GM18519 (cell line): Measurements from ENCODE around the gene C14orf132.
"Not testable (repeated sequence)": the region's sequence is repeated elsewhere in the genome, so short reads cannot be mapped to it uniquely, and the experiment has no call there.

Source experiments
- ATAC-seq: cut with Tn5 transposase; IDR thresholded peaks from one replicate; pipeline ENCODE4 v1.9.1; 2021; ENCODE audit warnings: mild to moderate bottlenecking, moderate library complexity; ENCODE audit not compliant: unreplicated experiment, low FRiP score

The C14orf132 gene

GRCh38 chr14:96038920-96039632 lies at the start of gene C14orf132:
TSS of gene C14orf132 (plus strand) at chr14:96039362. CDS start at chr14:96039501, 139 bp downstream.
- ATAC-seq: no peak

- no peak for ATAC-seq
Observed at GRCh38 chr14:95993768-95994592, 45.2 kb upstream of the C14orf132 start.

- no peak for ATAC-seq
Observed at GRCh38 chr14:95994593-95994928, 44.6 kb upstream of the C14orf132 start.

- no peak for ATAC-seq
Observed at GRCh38 chr14:95998656-95999055, 40.5 kb upstream of the C14orf132 start.

- no peak for ATAC-seq
Observed at GRCh38 chr14:96001866-96002497, 37.2 kb upstream of the C14orf132 start.

GRCh38 chr14:96002498-96002884 lies 36.7 kb upstream of the C14orf132 start:
- ATAC-seq: no peak

GRCh38 chr14:96011131-96011530 lies 28.0 kb upstream of the C14orf132 start:
- ATAC-seq: no peak

GRCh38 chr14:96011607-96012006 lies 27.6 kb upstream of the C14orf132 start:
- no peak for ATAC-seq

- ATAC-seq: not testable (repeated sequence)
Observed at GRCh38 chr14:96012757-96013156, 26.4 kb upstream of the C14orf132 start.

- ATAC-seq: no peak
Observed at GRCh38 chr14:96014176-96014575, 25.0 kb upstream of the C14orf132 start.

GRCh38 chr14:96016501-96017160 lies 22.5 kb upstream of the C14orf132 start:
- no peak for ATAC-seq

- ATAC-seq: no peak
Observed at GRCh38 chr14:96017882-96018281, 21.3 kb upstream of the C14orf132 start.

- ATAC-seq: no peak
Observed at GRCh38 chr14:96027431-96028355, 11.5 kb upstream of the C14orf132 start.

- ATAC-seq: no peak
Observed at GRCh38 chr14:96029089-96029645, 10.0 kb upstream of the C14orf132 start.

GRCh38 chr14:96030108-96030760 lies 8.9 kb upstream of the C14orf132 start:
- ATAC-seq: no peak

GRCh38 chr14:96031691-96032090 lies 7.5 kb upstream of the C14orf132 start:
- ATAC-seq: no peak

- no peak for ATAC-seq
Observed at GRCh38 chr14:96035456-96035855, 3.7 kb upstream of the C14orf132 start.

GRCh38 chr14:96037891-96038557 lies 1.1 kb upstream of the C14orf132 start:
- ATAC-seq: no peak

GRCh38 chr14:96038558-96038919 lies 623 bp upstream of the C14orf132 start:
- no peak for ATAC-seq
